Duodenal mucosa (tissue), 2 donors: Measurements from ENCODE around the gene ZNF500.

Experiments used
- H3K27ac ChIP-seq: one replicate; pipeline ENCODE4 v1.7.0; 2013; ENCODE audit warnings: low read depth, low read length
- H3K27me3 ChIP-seq, 2 donors: one replicate each; pipeline ENCODE4 v1.7.0; 2013; ENCODE audit warnings: low read length in 2 of 2, control low read depth in 1 of 2; ENCODE audit not compliant: insufficient read depth in 2 of 2, control insufficient read depth in 1 of 2
- H3K36me3 ChIP-seq, 2 donors: one replicate each; pipeline ENCODE4 v1.7.0; 2013; ENCODE audit warnings: low read length in 2 of 2, control low read depth in 1 of 2; ENCODE audit not compliant: insufficient read depth in 2 of 2, control insufficient read depth in 1 of 2
- H3K4me1 ChIP-seq, 2 donors: one replicate each; pipeline ENCODE4 v1.7.0; 2013; ENCODE audit warnings: low read length in 2 of 2, control low read depth in 1 of 2; ENCODE audit not compliant: insufficient read depth in 2 of 2, control insufficient read depth in 1 of 2
- H3K4me3 ChIP-seq, 2 donors: one replicate each; pipeline ENCODE4 v1.7.0; 2013; ENCODE audit warnings: low read length in 2 of 2, low read depth in 1 of 2
- H3K9ac ChIP-seq, 2 donors: one replicate each; pipeline ENCODE4 v1.7.0; 2013; ENCODE audit warnings: low read length in 2 of 2, low read depth in 1 of 2
- H3K9me3 ChIP-seq, 2 donors: one replicate each; pipeline ENCODE4 v1.7.0; 2013; ENCODE audit warnings: low read length in 2 of 2, control low read depth in 1 of 2; ENCODE audit not compliant: control insufficient read depth in 1 of 2

The ZNF500 gene

DNA sequence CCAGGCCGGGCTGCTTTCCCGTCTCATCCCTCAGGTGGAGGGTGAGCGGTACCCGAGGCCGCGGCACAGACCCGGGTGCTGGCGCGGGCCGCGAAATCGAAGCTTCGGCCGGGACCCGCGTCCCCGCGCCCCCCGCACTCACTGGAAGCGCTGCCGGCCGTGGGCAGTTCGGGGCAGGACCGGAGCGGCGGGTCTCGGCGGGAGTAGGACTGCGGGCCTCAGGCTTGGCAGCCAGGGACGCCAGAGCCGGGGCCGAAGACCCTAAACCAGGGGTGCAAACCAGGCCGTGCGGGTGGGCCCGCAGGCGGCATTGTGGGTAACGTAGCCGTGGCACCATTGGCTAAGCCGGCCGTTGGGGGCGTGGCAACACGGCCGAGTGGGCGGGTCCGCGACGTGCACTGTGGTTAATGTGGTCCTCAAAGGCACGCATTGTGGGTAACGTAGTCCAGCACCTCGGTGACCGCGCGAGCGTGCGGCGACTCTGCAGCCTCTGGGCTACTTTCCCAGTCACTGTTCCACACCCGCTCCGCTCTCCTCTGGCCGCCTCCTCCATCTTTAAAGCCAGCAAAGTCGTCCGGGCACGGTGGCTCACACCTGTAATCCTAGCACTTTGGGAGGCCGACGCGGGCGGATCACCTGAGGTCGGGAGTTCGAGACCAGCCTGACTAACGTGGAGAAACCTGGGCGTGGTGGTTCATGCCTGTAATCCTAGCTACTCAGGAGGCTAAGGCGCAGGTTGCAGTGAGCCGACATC, at the start of gene ZNF500:
Gene ZNF500, minus strand, starts transcription at position 288 of the 754 bp plus-strand sequence. CDS start 1,184 bp downstream, outside the sequence.
- Histone ChIP-seq H3K27me3 (no peaks in the 10 kb centered on the region), H3K27ac (peak within 1 kb of the TSS; percentile 85), H3K36me3 (peaks cover 0 to 23% of the 10 kb centered on the region in 2 donors), H3K4me1 (peaks cover 20 to 33% of the 10 kb centered on the region in 2 donors), H3K9ac (peak within 1 kb of the TSS; percentile 89 to 91), H3K4me3 (peak within 1 kb of the TSS; percentile 88 to 95), H3K9me3 (no peaks in the 10 kb centered on the region)

DNA sequence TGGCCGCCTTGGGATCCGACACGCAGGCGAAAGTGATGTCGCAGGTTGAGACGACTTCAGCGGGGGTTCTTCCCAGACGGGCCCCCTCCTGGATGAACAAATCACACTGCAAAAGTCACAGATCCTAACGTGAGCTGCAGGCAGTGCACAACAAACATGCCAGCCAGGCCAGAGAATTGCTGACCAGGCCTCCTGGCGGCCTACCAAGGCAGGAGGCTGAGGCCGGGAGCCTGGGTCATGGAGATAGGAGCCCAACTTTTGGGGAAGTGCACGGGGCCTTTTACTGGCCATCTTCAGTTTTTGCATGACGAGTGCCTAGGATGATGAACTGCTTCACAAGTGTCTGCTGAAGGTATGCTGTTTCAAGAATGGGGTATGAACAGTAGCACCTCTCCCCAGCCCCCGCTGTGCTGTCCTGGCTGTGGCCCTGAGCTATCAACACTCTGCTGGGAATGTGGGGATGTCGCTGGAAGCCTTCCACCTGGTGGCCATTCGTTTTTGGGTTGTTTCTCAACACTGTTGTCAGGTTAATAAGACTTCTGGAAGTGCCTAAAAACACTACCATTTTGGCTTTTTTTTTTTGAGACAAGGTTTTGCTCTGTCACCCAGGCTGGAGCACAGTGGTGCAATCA, 47.7 kb upstream of the ZNF500 start:
- H3K4me3 ChIP-seq, result no peak overlapping the region
- H3K4me1 ChIP-seq, result no peaks in the 10 kb centered on the region
- peaks cover 36 to 69% of the 10 kb centered on the region in 2 donors for H3K36me3 ChIP-seq
- H3K27ac ChIP-seq, result no peak overlapping the region
- no peaks in the 10 kb centered on the region for H3K9me3 ChIP-seq
- H3K27me3 ChIP-seq, result no peaks in the 10 kb centered on the region
- H3K9ac ChIP-seq, result no peak overlapping the region

DNA sequence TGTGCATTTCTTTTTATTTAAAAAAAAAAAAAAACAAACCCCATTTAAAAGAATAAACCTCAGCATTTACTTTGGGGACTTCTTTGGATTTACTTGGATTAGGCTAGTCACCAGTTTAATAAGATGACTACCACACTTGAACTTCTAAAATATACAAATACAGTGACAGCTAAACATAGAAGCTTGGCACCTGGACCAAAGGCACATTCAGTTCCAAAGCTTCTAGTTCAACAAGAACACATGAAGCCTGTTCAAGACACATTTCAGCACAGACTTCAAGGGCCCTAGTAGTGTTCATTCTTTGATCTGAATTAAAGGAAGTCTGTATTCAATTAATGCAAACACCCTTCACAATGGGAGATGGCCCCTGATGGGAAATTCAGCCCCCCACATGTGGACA, 47.1 kb upstream of the ZNF500 start:
- Histone ChIP-seq H3K27me3 (no peaks in the 10 kb centered on the region), H3K9ac (no peak overlapping the region), H3K4me1 (no peaks in the 10 kb centered on the region), H3K9me3 (no peaks in the 10 kb centered on the region), H3K4me3 (no peak overlapping the region), H3K36me3 (peaks cover 37 to 63% of the 10 kb centered on the region in 2 donors), H3K27ac (no peak overlapping the region)

DNA sequence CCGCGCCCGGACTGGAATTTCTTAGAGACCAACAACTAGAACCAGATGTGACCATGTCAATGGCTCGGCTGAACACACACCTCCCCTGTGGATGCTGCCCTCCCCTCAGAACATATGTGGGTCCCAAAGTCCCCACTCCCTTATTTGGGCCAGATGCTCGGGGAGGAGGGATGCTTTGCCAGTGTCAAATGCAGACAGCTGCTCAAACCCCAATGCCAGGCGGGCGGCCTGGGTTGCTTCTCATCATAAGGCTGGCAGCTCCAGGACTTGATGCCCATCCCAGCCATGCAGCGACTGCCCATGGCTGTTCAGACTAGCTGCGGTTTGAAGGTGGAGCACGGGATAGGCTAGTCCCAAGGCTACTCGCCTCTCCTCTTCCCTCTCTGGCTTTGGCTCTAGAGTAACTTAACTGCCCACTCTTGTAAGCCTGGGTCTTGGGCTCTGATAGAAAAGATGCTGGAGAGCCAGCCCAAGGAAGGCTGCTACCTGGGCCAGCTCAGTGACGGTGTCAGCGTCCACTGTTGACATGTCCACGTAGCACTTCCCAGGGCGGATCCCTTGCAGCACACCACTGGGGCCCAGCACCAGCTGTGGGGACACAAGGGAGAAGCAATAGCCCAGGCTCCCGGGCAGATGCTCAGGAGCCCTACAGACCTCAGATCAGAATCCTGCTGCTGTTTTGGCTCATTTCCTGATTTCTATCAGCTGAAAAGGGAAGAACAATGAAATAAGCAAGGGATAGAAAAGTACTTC, 46.5 kb upstream of the ZNF500 start:
- Histone ChIP-seq H3K4me3 (no peak overlapping the region), H3K27ac (no peak overlapping the region), H3K4me1 (no peaks in the 10 kb centered on the region), H3K27me3 (no peaks in the 10 kb centered on the region), H3K9me3 (no peaks in the 10 kb centered on the region), H3K36me3 (peaks cover 42 to 63% of the 10 kb centered on the region in 2 donors), H3K9ac (no peak overlapping the region)

DNA sequence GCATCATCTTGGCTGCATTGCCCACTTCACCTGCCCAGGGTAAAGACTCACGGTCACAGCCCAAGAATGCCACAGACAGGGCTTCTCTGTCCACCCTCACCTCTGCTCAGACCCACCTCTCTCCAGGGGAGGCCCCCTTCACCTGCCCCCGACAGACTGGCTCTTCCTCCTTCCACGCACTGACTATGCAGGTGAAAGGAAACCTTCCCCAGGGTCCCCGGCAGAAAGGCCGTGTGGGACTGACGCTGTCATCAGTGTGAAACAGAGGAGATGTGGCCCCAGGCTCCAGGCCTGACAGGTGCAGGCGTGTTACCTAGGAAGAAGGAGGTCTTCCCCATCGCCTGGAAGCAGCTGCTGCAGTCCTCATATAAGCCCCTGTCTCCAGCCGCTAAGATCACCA, 44.8 kb upstream of the ZNF500 start:
- H3K27me3 ChIP-seq, result no peaks in the 10 kb centered on the region
- peaks cover 44 to 64% of the 10 kb centered on the region in 2 donors for H3K36me3 ChIP-seq
- H3K4me1 ChIP-seq, result no peaks in the 10 kb centered on the region
- H3K4me3 ChIP-seq, result no peak overlapping the region
- no peak overlapping the region for H3K27ac ChIP-seq
- no peak overlapping the region for H3K9ac ChIP-seq
- H3K9me3 ChIP-seq, result no peaks in the 10 kb centered on the region

DNA sequence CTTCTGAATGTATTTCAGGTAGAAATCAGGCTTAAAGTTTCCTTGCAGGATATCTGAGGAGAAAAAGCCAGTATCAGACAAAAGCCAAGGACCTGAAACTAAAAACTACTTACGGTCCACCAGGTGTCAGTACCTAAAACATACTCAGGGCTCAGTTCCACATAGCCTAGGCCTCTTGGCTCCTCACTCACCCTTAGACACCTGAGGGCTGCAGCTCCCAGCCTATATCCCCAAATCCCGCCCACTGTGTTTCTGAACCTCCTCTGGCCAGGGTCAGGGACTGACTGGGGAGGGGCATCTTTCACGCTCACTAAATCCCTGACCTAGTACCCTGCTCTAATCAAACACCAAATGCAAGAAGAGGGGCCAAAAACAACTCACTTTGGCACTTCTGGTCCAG, 44.3 kb upstream of the ZNF500 start:
- no peaks in the 10 kb centered on the region for H3K4me1 ChIP-seq
- H3K27me3 ChIP-seq, result no peaks in the 10 kb centered on the region
- H3K4me3 ChIP-seq, result no peak overlapping the region
- no peaks in the 10 kb centered on the region for H3K9me3 ChIP-seq
- no peak overlapping the region for H3K9ac ChIP-seq
- no peak overlapping the region for H3K27ac ChIP-seq
- peaks cover 44 to 66% of the 10 kb centered on the region in 2 donors for H3K36me3 ChIP-seq

DNA sequence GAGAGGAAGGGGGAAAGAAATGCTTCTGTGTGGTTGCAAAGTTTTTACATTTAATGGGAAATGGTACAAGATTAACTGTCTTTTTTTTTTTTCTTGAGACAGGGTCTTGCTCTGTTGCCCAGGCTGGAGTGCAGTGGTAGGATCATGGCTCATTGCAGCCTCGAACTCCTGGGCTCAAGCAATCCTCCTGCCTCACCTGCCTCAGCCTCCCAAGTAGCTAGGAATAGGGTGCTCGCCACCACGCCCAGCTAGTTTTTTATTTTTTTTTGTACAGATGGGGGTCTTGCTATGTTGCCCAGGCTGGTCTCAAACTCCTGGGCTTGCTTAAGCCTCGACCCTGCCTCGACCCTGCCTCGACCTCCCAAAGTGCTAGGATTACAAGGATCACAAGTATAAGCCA, 39.3 kb upstream of the ZNF500 start:
- Histone ChIP-seq H3K9me3 (no peaks in the 10 kb centered on the region), H3K27me3 (no peaks in the 10 kb centered on the region), H3K4me1 (peaks cover 6 to 13% of the 10 kb centered on the region in 2 donors), H3K9ac (no peak overlapping the region), H3K27ac (no peak overlapping the region), H3K36me3 (peaks cover 12 to 46% of the 10 kb centered on the region in 2 donors), H3K4me3 (no peak overlapping the region)

DNA sequence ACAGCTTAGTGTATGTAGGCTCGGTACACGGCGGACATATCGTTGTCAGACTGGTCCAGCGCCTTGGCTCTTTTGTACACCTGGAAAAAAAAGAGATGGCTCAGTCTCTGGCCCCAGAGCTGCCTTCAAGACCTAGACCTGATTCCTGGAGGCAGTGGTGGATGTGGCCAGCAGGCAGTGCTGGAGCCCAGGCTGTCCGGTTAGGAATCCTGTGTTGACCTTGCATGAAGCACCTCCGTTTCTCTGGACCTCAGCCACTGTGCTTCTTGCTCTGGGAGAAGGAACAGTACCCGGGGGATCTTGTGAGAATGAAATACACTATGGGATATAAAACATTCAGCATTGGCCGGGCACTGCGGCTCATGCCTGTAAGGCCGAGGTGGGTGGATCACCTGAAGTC, 38.3 kb upstream of the ZNF500 start:
- Histone ChIP-seq H3K36me3 (peaks cover 11 to 42% of the 10 kb centered on the region in 2 donors), H3K9ac (no peak overlapping the region), H3K27ac (no peak overlapping the region), H3K9me3 (no peaks in the 10 kb centered on the region), H3K4me3 (no peak overlapping the region), H3K27me3 (no peaks in the 10 kb centered on the region), H3K4me1 (peaks cover 16 to 23% of the 10 kb centered on the region in 2 donors)

DNA sequence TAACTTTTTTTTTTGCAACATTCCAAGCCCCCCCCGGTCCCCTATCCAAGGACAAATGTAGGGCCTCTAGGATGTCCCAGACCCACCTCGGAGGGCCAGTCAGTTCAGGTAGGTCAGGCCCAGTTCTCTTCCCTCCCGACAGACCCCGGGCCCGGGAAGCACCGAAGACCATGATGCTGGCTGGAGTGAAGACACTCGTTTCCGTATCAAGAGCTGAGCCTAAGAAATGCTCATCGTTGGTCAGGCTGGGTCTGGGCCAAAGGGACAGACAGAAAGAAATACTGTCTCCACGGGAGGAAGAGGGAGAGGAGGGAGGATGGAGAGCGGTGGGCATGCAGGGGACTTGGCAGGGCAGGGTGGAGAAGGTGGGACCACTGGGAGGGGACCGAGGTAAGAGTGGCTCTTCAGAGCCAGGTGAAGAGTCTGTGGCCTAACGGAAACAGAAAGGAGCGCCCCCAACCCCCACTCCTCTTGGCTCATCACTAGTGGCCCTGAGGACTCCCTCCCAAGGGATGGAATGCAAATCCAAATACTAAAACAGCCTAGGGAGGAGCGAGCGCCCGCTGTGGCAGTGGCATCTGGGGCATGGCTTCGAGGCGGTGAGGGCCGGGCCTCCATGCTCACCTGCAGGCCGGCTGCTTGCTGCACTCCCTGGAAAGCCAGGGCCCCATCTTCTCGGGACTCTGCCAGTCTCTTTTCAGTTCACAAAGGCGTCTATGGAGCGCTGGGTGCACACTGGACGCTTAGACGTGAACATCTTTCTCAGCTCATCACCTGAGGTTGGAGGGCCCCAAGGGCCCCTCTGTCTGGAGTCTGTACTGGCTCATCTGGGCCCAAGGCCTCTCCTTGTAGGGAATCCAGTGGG, 37.2 kb upstream of the ZNF500 start:
- no peak overlapping the region for H3K9ac ChIP-seq
- peaks cover 11 to 40% of the 10 kb centered on the region in 2 donors for H3K36me3 ChIP-seq
- no peaks in the 10 kb centered on the region for H3K9me3 ChIP-seq
- peaks cover 23 to 27% of the 10 kb centered on the region in 2 donors for H3K4me1 ChIP-seq
- no peaks in the 10 kb centered on the region for H3K27me3 ChIP-seq
- H3K27ac ChIP-seq, result no peak overlapping the region
- H3K4me3 ChIP-seq, result no peak overlapping the region
